ENCODE results near the gene KCNJ16. TPM values are rescaled to one million over a fixed set of nuclear protein-coding genes. Genes with fewer than 3 reads are reported as not detected.

KCNJ16 gene
- polyA plus RNA-seq, 2 of the 4 experiments (the other 2 are of a cell fraction) = 0.87 to 1.6 TPM

DNA sequence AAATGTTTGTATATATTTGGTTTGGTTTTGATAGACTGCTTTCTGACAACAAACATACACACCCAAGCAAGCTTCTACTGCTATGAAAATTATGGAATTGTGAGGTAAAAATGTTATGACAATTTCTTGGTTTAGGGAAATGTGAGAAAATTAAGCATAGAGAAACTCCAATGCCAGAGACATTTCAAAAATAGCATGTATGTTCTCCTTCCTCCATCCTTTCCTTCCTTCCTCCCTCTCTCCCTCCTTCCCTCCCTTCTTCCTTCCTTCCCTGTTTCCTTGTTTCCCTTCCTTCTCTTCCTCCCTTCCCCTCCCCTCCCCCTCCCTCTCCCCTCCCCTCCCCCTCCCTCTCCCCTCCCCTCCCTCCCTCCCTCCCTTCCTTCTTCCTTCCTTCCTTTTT is 109.2 kb downstream of the KCNJ16 start (continued):
- TF ChIP-seq RAD21 (conservative IDR thresholded peaks at IDR 0.05 in 1 of 2, IDR thresholded peaks at IDR 0.05 in 1 of 2) (no peak), NR3C1 (IDR thresholded peaks at IDR 0.05) (no peak), FOSB (CRISPR knock-in tag; IDR thresholded peaks at IDR 0.05) (no peak), PBX3 (IDR thresholded peaks at IDR 0.05) (no peak)

GRCh38 chr17:70184770-70185169 is 109.7 kb downstream of the KCNJ16 start:
- CTCF ChIA-PET = no interaction called here
- Histone ChIP-seq H3K9me3 (no peaks in the 10 kb centered on the region), H3K27ac (no peak overlapping the region; a peak in 1 of 6 replicates), H3K4me2 (peak overlapping the region; percentile 32), H3K4me3 (no peak overlapping the region), H3K4me1 (peaks cover 8% of the 10 kb centered on the region)
- TF ChIP-seq JUNB (IDR thresholded peaks at IDR 0.05) (peak; percentile 21; the same call in 1 of the 2 replicates), FOSL2 (IDR thresholded peaks at IDR 0.05) (no peak), FOSL2 (CRISPR knock-in tag; IDR thresholded peaks at IDR 0.05) (peak; percentile 51), FOXS1 (CRISPR knock-in tag; IDR thresholded peaks at IDR 0.05) (no peak)
- ATAC-seq = peak; percentile 71 to 81; a peak in 4 of 6 replicates
- POLR2A ChIA-PET = no interaction called here
- WGBS (ENCODE audit: missing lambda C conversion rate) = 4% methylated on average over 4 of the region's 4 CpGs
- FAIRE-seq = no peak
- peak; percentile 24 for DNase-seq (ENCODE audit: low read depth in 1 of 2, low spot score in 1 of 2)

Other genes with a start within 250 kb of the KCNJ16 start
- gene KCNJ2, start 94.3 kb downstream of the KCNJ16 start, polyA plus RNA-seq (2011; rRNA removed) = 0.14 and 0.40 TPM in 2 replicates
- gene KCNJ2, start 94.3 kb downstream of the KCNJ16 start, polyA plus RNA-seq (2017; fragmentation: RNase III; extraction: RNeasy Plus Mini Kit Qiagen cat#74134 plus additional on column Dnase treatment) = 0.12 to 0.17 TPM (median 0.14 TPM) in 3 replicates

All from A549 (cell line).